IPS-11a (cell line): ENCODE data around the gene GBP7.
"Not testable (repeated sequence)": the region's sequence is repeated elsewhere in the genome, so short reads cannot be mapped to it uniquely, and the experiment has no call there.

Experiments
- H3K4me3 ChIP-seq: one replicate; pipeline ENCODE4 v1.5.1; 2013; ENCODE audit warnings: low read depth, low read length, control low read depth

Gene GBP7

DNA sequence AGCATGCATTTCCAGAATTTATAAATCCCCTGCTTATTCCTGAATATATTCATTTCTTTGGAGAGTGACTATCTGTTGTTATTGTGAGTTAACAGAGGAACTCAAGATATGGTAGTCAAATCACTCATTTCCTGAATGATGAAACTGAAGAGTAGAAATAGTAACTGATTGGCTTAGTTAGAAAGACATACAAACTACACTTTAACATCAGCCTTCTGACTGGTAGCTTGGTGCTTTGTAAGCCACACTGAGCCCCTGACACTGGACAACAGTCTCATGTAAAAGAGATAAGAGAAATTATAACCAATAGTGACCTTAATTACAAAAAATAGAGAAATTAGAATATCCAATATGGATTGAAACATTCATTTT, 4.8 kb downstream of the GBP7 start:
- no peak overlapping the region for H3K4me3 ChIP-seq

DNA sequence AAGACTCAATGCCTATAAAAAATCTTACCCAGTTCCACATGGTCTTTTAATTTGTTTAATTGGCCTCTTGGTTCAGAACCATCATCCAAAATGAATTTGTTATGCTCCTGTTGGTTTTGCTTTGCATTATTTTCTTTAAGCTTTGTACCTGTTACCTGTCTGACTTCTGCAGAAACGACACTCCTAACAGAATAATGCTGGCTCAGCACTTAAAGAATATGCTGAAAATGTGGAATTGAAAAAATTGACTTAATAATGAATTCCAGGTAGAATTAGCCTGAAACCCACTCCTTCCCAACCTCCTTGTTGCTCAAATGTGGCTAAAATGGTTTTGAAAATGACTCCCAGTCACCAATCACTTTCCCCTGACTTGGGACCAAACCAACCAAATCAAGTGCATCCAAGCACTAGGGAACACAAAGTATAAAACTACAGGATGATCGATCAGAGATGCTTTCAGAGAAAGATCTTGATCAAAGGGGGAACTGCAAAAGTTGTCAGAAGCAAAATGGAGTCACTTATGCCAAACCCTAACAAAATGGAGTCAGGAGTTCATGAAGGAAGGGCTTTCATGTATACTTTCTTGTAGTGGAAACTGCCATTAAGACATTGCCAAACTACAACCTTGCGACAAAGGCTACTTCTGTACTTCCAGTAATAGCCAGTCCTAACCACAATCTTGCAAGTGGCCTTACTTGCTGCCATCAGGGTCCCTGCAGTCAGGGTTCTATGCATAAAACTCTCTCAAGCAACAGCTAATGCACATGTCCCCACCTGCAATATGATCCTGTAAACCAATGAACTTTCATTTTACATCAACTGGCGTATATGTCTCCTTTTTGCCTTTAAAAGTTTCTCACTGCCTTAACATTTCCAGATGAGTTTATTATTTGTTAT, 5.4 kb downstream of the GBP7 start:
- H3K4me3 ChIP-seq, result no peak overlapping the region

DNA sequence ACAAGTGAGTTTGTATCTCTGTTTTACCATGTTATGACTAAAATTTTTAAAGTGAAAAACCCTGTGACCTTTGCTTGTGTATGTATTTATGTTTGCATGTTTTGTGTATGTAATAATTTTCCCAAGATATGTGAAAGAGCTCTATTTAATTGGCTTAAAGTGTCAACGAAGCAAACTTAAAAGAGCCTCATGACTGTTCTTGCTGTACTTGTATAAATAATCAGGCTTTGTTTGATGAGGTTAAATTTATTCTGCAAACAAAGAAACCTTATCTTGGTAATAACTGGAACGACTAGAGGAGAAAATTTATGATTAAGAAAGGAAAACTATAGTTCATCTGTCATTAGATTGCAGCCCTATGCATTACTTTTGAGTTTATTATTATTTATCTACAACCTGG, 6.6 kb downstream of the GBP7 start:
- no peak overlapping the region for H3K4me3 ChIP-seq

GRCh38 chr1:89167590-89168230, 8.1 kb downstream of the GBP7 start:
- H3K4me3 ChIP-seq, result no peak overlapping the region

DNA sequence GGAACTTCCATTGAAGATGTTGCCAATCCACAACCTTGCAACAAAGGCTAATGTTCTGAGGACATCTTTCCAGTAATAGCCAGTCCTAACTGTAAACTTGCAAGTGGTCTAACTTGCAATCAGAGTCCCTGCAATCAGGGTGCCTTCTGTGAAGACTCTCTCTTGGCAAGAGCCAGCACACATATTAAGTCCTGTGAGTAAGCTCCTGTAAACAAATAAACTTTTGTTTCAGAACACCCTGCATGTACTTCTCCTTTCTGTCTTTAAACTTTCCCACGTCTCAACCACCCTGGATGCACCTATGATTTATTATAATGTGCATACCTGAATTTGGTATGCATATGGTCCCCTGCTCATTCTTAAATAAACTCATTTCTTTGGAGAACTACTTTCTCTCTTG, 9.1 kb downstream of the GBP7 start:
- no peak overlapping the region for H3K4me3 ChIP-seq

DNA sequence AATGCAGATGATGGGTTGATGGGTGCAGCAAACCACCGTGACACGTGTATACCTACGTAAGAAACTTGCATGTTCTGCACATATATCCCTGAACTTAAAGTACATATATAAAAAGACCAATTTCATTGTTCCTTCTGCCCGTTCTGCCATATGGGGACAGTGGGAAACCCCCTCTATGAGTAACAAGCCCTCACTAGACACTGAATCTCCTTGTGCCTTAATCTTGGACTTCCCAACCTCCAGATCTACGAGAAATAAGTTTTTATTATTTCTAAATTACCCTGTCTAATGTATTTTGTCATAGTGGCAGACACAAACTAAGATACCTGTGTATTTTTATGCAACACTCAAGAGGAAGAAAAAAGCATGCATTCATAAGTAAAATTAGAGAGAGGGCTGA, 10.0 kb downstream of the GBP7 start:
- no peak overlapping the region for H3K4me3 ChIP-seq

DNA sequence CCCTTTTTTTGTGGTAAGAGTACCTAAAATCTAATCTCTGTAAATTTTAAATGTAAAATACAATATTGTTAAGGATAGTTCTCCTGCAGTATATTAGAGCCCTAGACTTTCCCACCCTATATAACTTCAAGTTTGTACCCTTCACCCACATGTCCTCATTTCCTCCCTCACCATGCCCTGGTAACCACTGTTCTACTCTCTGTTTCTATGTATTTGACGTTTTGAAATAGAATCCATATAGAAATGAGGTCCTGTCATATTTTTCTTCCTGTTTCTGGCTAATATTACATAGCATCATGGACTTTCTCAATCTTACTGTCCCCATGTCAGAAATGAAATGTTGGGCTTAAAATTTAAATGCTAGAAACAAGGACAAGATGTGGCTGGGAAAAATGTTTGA, 24.8 kb downstream of the GBP7 start:
- no peak overlapping the region for H3K4me3 ChIP-seq

DNA sequence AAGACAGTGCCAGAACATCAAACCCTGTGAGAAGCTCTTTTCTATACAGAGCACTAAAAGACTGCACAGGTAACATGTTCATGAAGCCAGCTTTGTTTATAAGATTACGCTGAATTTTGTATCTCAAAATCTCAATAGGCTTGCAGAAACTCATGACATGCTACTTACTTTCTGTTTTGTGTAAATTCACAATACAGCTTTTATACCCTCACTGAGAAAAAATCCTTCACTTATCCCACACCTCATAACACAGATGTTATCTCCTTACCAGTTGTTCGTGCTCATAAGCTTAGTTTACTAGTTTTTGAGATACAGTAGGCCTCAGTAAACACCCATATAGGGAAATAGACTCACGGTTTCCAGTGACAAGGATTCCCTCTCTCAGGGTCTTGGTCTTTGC, 25.8 kb downstream of the GBP7 start:
- no peak overlapping the region for H3K4me3 ChIP-seq

DNA sequence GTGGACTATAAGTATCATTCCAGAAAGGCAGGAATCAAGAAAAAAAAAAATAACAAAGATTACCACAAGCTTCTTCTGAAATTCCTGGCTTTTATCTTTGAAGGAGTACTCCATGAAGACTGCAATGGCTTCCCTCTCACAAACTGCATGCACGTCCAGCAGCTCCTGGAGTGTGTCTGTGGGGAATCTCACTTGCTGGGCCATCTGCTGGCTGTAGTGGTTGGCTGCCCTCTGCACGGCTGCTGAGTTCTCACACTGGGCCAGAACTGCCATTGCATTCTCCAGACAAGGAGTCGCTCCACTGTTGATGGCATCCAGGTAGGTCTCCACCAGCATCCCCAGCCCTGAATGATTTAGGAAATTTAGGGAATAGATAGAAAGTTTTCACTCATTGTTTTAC, 26.6 kb downstream of the GBP7 start:
- H3K4me3 ChIP-seq, result no peak overlapping the region

GRCh38 chr1:89147678-89148658, 27.8 kb downstream of the GBP7 start:
- H3K4me3 ChIP-seq, result no peak overlapping the region

- H3K4me3 ChIP-seq, result no peak overlapping the region
Measured at GRCh38 chr1:89146721-89147120, 29.1 kb downstream of the GBP7 start.

DNA sequence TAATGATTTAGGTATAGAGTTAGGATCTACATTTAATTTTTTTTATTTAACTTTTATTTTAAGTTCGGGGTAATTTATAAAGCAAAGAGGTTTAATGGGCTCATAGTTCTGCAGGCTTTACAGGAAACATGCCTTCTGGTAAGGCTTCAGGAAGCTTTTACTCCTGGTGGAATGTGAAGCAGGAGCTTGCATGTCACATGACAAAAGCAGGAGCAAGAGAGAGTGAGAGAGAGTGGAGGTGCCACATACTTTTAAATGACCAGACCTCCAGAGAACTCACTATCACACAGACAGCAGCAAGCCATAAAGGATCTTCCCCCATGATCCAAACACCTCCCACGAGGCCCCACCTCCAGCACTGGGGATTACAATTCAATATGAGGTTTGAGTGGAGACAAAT, 32.3 kb downstream of the GBP7 start:
- no peak overlapping the region for H3K4me3 ChIP-seq

DNA sequence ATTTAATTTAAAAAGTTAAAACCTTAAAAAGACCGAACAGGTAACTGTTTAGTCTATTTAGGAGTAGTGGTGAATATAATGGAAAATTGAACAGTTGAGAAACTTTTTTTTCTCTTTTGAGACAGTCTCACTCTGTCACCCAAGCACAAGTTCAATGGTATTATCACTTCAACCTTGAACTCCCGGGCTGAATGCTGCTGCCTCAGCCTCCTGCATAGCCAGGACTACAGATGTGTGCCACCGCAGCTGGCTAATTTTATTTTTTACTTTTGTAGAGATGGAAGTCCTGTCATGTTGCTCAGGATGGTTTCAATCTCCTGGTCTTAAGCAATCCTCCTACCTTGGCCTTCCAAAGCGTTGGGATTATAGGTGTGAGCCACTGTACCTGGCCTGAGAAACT, 33.6 kb downstream of the GBP7 start:
- no peak overlapping the region for H3K4me3 ChIP-seq

DNA sequence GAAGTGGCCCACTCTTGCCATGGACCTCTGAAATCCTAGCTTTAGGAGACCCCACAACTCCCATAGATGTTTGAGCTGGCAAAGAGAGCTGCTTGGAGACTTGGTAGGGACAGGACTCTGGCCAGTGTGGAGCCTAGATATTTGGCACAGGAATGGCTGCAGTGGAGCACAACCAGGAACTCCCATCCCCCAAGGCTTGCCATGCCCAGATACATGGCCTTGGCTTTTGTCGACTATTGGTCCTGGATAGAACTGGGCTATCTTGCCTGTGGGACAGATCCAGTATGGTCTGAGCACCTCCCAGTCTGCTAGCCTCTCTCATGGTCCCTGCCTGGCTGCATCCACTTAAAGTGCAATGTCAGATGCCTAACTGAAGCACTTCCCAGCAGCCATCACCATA, 42.1 kb downstream of the GBP7 start:
- H3K4me3 ChIP-seq, result no peak overlapping the region

GRCh38 chr1:89130716-89131115, 45.1 kb downstream of the GBP7 start:
- H3K4me3 ChIP-seq, result no peak overlapping the region

GRCh38 chr1:89129911-89130310, 45.9 kb downstream of the GBP7 start:
- no peak overlapping the region for H3K4me3 ChIP-seq

DNA sequence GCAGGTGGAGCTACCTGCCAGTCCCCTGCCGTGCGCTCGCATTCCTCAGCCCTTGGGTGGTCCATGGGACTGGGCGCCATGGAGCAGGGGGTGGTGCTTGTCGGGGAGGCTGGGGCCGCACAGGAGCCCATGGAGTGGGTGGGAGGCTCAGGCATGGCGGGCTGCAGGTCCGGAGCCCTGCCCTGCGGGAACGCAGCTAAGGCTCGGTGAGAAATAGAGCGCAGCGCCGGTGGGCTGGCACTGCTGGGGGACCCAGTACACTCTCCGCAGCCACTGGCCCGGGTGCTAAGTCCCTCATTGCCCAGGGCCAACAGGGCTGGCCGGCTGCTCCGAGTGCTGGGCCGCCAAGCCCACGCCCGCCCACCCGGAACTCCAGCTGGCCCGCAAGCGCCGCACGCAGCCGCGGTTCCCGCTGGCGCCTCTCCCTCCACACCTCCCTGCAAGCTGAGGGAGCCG, 47.8 kb downstream of the GBP7 start:
- H3K4me3 ChIP-seq, result not testable (repeated sequence)

DNA sequence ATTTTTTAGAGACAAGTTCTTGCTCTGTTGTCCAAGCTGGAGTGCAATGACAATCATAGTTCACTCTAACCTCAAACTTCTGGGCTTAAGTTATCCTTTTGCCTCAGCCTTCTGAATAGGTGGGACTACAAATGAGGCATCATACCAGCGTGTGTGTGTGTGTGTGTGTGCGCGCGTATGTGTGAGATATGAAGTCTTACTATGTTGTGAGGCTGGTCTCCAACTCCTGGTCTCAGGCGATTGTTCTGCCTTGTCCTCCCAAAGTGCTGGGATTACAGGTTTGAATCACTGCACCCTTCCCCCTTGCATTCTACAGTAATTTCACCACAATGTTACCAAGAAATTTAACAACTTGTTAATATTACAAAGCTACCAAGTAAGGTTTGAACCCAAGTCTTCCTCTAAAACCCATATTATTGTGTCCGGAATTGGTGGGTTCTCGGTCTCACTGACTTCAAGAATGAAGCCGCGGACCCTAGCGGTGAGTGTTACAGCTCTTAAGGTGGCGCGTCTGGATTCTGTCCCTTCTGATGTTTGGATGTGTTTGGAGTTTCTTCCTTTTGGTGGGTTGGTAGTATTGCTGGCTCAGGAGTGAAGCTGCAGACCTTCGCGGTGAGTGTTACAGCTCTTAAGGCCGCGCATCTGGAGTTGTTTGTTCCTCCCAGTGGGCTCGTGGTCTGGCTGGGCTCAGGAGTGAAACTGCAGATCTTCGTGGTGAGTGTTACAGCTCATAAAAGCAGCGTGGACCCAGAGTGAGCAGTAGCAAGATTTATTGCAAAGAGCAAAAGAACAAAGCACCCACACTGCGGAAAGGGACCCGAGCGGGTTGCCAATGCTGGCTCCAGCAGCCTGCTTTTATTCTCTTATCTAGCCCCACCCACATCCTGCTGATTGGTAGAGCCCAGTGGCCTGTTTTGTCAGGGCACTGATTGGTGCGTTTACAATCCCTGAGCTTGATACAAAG, 48.9 kb downstream of the GBP7 start:
- not testable (repeated sequence) for H3K4me3 ChIP-seq

DNA sequence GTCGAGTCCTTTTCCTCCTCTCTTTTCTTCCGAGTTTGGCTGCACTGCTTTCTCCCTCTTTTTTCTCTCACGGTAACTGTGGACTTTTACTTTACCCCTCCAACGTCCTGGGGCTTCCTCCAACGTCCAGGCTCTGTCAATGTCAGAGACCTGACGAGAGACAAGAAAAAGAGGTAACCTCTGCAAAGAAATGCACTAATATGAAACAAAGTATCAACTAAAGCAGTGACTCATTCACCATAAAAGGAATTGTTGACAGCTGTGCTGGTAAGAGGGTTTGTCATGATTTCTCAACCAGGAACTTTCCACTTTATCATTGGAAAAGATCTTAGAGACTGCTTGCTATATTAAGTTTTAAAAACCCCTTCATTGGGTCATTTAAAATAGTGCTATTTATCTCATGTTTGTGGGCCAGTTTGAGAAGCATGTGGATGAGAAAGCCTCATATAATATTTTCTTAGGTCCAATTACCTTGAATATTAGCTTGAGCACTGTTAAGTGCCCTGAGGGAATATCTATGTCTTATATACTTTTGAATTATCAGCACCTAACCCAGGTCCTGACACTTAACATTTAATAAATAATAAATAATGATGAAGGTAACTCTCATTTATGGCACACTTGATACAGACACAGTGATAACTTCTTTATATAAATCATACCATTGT, 49.8 kb downstream of the GBP7 start, which contains the start of gene GBP2:
GBP2 (minus strand) TSS at position 202 of the 668 bp plus-strand sequence. CDS start 4,148 bp downstream, outside the sequence.
- H3K4me3 ChIP-seq, result no peak within 1 kb of the TSS
